ENCODE data around the gene MC4R. TPM values are rescaled to one million over a fixed set of nuclear protein-coding genes. Genes with fewer than 3 reads are reported as not detected.
"Not testable (repeated sequence)": the region's sequence is repeated elsewhere in the genome, so short reads cannot be mapped to it uniquely, and the experiment has no call there.

Gene MC4R
- total RNA-seq: not detected
- long read RNA-seq: 0 reads

GRCh38 chr18:60372596-60372995 is at the start of gene MC4R:
Gene MC4R, minus strand, starts transcription at chr18:60372775. Its CDS starts 426 bp downstream, at chr18:60372349.
- no peak for DNase-seq
- peak; percentile 43 for ATAC-seq (ENCODE audit: poor library complexity)
- intact Hi-C loops (cut with DNase I): no loop called here

GRCh38 chr18:60422306-60422705 is 49.7 kb upstream of the MC4R start:
- ATAC-seq (ENCODE audit: poor library complexity); intact Hi-C loops (cut with DNase I); DNase-seq: not testable (repeated sequence)

GRCh38 chr18:60421356-60422118 is 49.0 kb upstream of the MC4R start:
- intact Hi-C loops (cut with DNase I): no loop called here
- DNase-seq: no peak
- no peak for ATAC-seq (ENCODE audit: poor library complexity)

GRCh38 chr18:60417946-60418345 is 45.4 kb upstream of the MC4R start:
- ATAC-seq (ENCODE audit: poor library complexity) (no peak), DNase-seq (no peak)
- intact Hi-C loops (cut with DNase I): loop anchor here (10.0 kb wide), 1 partner anchor 73 kb away; no protein-coding TSS in a partner anchor

- ATAC-seq (ENCODE audit: poor library complexity) (no peak), DNase-seq (no peak)
- intact Hi-C loops (cut with DNase I): loop anchor here (10.0 kb wide), 1 partner anchor 69 kb away; no protein-coding TSS in a partner anchor
Measured at GRCh38 chr18:60413944-60414547, 41.5 kb upstream of the MC4R start.

GRCh38 chr18:60411715-60412114 is 39.1 kb upstream of the MC4R start:
- DNase-seq (no peak), ATAC-seq (ENCODE audit: poor library complexity) (no peak)
- intact Hi-C loops (cut with DNase I): loop anchor here (10.0 kb wide), 1 partner anchor 67 kb away; no protein-coding TSS in a partner anchor

GRCh38 chr18:60406721-60407120 is 34.1 kb upstream of the MC4R start:
- DNase-seq: no peak
- ATAC-seq (ENCODE audit: poor library complexity): no peak
- intact Hi-C loops (cut with DNase I): no loop called here

- intact Hi-C loops (cut with DNase I): no loop called here
- no peak for ATAC-seq (ENCODE audit: poor library complexity)
- DNase-seq: no peak
Measured at GRCh38 chr18:60404486-60405085, 32.0 kb upstream of the MC4R start.

GRCh38 chr18:60401346-60401745 is 28.8 kb upstream of the MC4R start:
- intact Hi-C loops (cut with DNase I): no loop called here
- no peak for DNase-seq
- ATAC-seq (ENCODE audit: poor library complexity): no peak

- intact Hi-C loops (cut with DNase I): no loop called here
- DNase-seq (no peak), ATAC-seq (ENCODE audit: poor library complexity) (no peak)
Measured at GRCh38 chr18:60391571-60392226, 19.1 kb upstream of the MC4R start.

GRCh38 chr18:60389314-60389713 is 16.7 kb upstream of the MC4R start:
- intact Hi-C loops (cut with DNase I): no loop called here
- no peak for ATAC-seq (ENCODE audit: poor library complexity)

GRCh38 chr18:60385693-60386092 is 13.1 kb upstream of the MC4R start:
- intact Hi-C loops (cut with DNase I): no loop called here
- ATAC-seq (ENCODE audit: poor library complexity): no peak
- DNase-seq: no peak

More at GRCh38 chr18:60389314-60389713, 16.7 kb upstream of the MC4R start:
- DNase-seq: no peak

- ATAC-seq (ENCODE audit: poor library complexity): no peak
- no peak for DNase-seq
- intact Hi-C loops (cut with DNase I): no loop called here
Measured at GRCh38 chr18:60383893-60384292, 11.3 kb upstream of the MC4R start.

GRCh38 chr18:60377778-60378469 is 5.3 kb upstream of the MC4R start:
- intact Hi-C loops (cut with DNase I): no loop called here
- ATAC-seq (ENCODE audit: poor library complexity): no peak
- DNase-seq: no peak

GRCh38 chr18:60372132-60372531 is 443 bp downstream of the MC4R start:
- intact Hi-C loops (cut with DNase I): no loop called here
- DNase-seq (no peak), ATAC-seq (ENCODE audit: poor library complexity) (no peak)

GRCh38 chr18:60358516-60358915 is 14.1 kb downstream of the MC4R start:
- intact Hi-C loops (cut with DNase I): no loop called here
- no peak for DNase-seq
- ATAC-seq (ENCODE audit: poor library complexity): no peak

- DNase-seq: no peak
- no peak for ATAC-seq (ENCODE audit: poor library complexity)
- intact Hi-C loops (cut with DNase I): no loop called here
Measured at GRCh38 chr18:60350941-60351340, 21.6 kb downstream of the MC4R start.

GRCh38 chr18:60350150-60350549 is 22.4 kb downstream of the MC4R start:
- DNase-seq (no peak), ATAC-seq (ENCODE audit: poor library complexity) (no peak)
- intact Hi-C loops (cut with DNase I): no loop called here
